GM20431 (cell line): ENCODE data around the gene ZFP69B.

Experiments used
- in situ Hi-C: fragments of 300-500 bp; cut with MseI, MboI; formaldehyde crosslinking; loops from one replicate; pipeline ENCODE4 v1.15.0; 2020; ENCODE audit warnings: low sequenced_read_pairs; ENCODE audit not compliant: unreplicated experiment

ZFP69B gene

GRCh38 chr1:40449684-40450494 is at the start of gene ZFP69B:
ZFP69B (plus strand) TSS chr1:40450476; CDS start chr1:40450962, 486 bp downstream.
- in situ Hi-C loops = no loop called here

GRCh38 chr1:40401473-40402201 is 48.6 kb upstream of the ZFP69B start:
- in situ Hi-C loops = no loop called here

GRCh38 chr1:40404670-40405462 is 45.4 kb upstream of the ZFP69B start:
- in situ Hi-C loops = no loop called here

- in situ Hi-C loops = no loop called here
Observed at GRCh38 chr1:40405812-40406211, 44.5 kb upstream of the ZFP69B start.

GRCh38 chr1:40407453-40407852 is 42.8 kb upstream of the ZFP69B start:
- in situ Hi-C loops = no loop called here

GRCh38 chr1:40409467-40409866 is 40.8 kb upstream of the ZFP69B start:
- in situ Hi-C loops = no loop called here

- in situ Hi-C loops = no loop called here
Observed at GRCh38 chr1:40411294-40411693, 39.0 kb upstream of the ZFP69B start.

- in situ Hi-C loops = no loop called here
Observed at GRCh38 chr1:40411843-40412242, 38.4 kb upstream of the ZFP69B start.

GRCh38 chr1:40413527-40414252 is 36.6 kb upstream of the ZFP69B start:
- in situ Hi-C loops = no loop called here

- in situ Hi-C loops = no loop called here
Observed at GRCh38 chr1:40414331-40414730, 35.9 kb upstream of the ZFP69B start.

GRCh38 chr1:40416709-40417108 is 33.6 kb upstream of the ZFP69B start:
- in situ Hi-C loops = no loop called here

GRCh38 chr1:40421431-40422384 is 28.6 kb upstream of the ZFP69B start:
- in situ Hi-C loops = no loop called here

- in situ Hi-C loops = no loop called here
Observed at GRCh38 chr1:40422630-40423263, 27.5 kb upstream of the ZFP69B start.

GRCh38 chr1:40423264-40423642 is 27.0 kb upstream of the ZFP69B start:
- in situ Hi-C loops = no loop called here

GRCh38 chr1:40423951-40424618 is 26.2 kb upstream of the ZFP69B start:
- in situ Hi-C loops = no loop called here

GRCh38 chr1:40425198-40425597 is 25.1 kb upstream of the ZFP69B start:
- in situ Hi-C loops = no loop called here

- in situ Hi-C loops = no loop called here
Observed at GRCh38 chr1:40431385-40431784, 18.9 kb upstream of the ZFP69B start.
